ENCODE results near the gene TRIM37.

TRIM37 gene

GRCh38 chr17:59131131-59131530 lies 24.5 kb upstream of the TRIM37 start:
- H3F3A ChIP-seq (ENCODE audit: insufficient read depth, low read length), result no peaks in the 10 kb centered on the region
- H3K4me3 ChIP-seq (ENCODE audit: low read length), result no peak overlapping the region
- DNase-seq, result no peak
- H3K27ac ChIP-seq (ENCODE audit: low read length), result no peak overlapping the region
- TF ChIP-seq EZH2phosphoT487 (IDR thresholded peaks at IDR 0.05; ENCODE audit: low read length), result no peak
- no peak for TF ChIP-seq EZH2 (optimal IDR thresholded peaks at IDR 0.05; ENCODE audit: low read depth, low read length)
- no peak for TF ChIP-seq CTCF (IDR thresholded peaks at IDR 0.05; ENCODE audit: low read length)
- H3K27me3 ChIP-seq (replicated peaks; ENCODE audit: insufficient read depth, low read length), result no peaks in the 10 kb centered on the region
- peaks cover 62% of the 10 kb centered on the region for H3K79me2 ChIP-seq (ENCODE audit: low read length)
- H3K9me3 ChIP-seq (replicated peaks; ENCODE audit: insufficient read depth, low read length), result no peaks in the 10 kb centered on the region
- no peaks in the 10 kb centered on the region for H3K4me1 ChIP-seq (ENCODE audit: low read length)
- no peak overlapping the region for H2AFZ ChIP-seq (ENCODE audit: low read length)
- H3K9ac ChIP-seq (ENCODE audit: low read length), result no peak overlapping the region
- H4K20me1 ChIP-seq (ENCODE audit: insufficient read depth, low read length), result no peaks in the 10 kb centered on the region
- H3K36me3 ChIP-seq (replicated peaks; ENCODE audit: insufficient read depth, low read length), result no peaks in the 10 kb centered on the region
- H3K4me2 ChIP-seq (ENCODE audit: low read depth, low read length), result no peak overlapping the region
- no peaks in the 10 kb centered on the region for H3K9me2 ChIP-seq (replicated peaks; ENCODE audit: insufficient read depth, low read length)

- TF ChIP-seq EZH2phosphoT487 (IDR thresholded peaks at IDR 0.05; ENCODE audit: low read length) (no peak), EZH2 (optimal IDR thresholded peaks at IDR 0.05; ENCODE audit: low read depth, low read length) (no peak), CTCF (IDR thresholded peaks at IDR 0.05; ENCODE audit: low read length) (no peak)
- Histone ChIP-seq H3K27ac (ENCODE audit: low read length) (no peak overlapping the region), H3K4me3 (ENCODE audit: low read length) (no peak overlapping the region), H3K9me3 (replicated peaks; ENCODE audit: insufficient read depth, low read length) (no peaks in the 10 kb centered on the region), H3K4me2 (ENCODE audit: low read depth, low read length) (no peak overlapping the region), H3F3A (ENCODE audit: insufficient read depth, low read length) (no peaks in the 10 kb centered on the region), H3K27me3 (replicated peaks; ENCODE audit: insufficient read depth, low read length) (no peaks in the 10 kb centered on the region), H3K9me2 (replicated peaks; ENCODE audit: insufficient read depth, low read length) (no peaks in the 10 kb centered on the region), H3K9ac (ENCODE audit: low read length) (no peak overlapping the region), H3K79me2 (ENCODE audit: low read length) (peaks cover 50% of the 10 kb centered on the region), H3K36me3 (replicated peaks; ENCODE audit: insufficient read depth, low read length) (no peaks in the 10 kb centered on the region), H4K20me1 (ENCODE audit: insufficient read depth, low read length) (no peaks in the 10 kb centered on the region), H2AFZ (ENCODE audit: low read length) (no peak overlapping the region), H3K4me1 (ENCODE audit: low read length) (no peaks in the 10 kb centered on the region)
- DNase-seq, result no peak
Observed at GRCh38 chr17:59129814-59130213, 23.1 kb upstream of the TRIM37 start.

DNA sequence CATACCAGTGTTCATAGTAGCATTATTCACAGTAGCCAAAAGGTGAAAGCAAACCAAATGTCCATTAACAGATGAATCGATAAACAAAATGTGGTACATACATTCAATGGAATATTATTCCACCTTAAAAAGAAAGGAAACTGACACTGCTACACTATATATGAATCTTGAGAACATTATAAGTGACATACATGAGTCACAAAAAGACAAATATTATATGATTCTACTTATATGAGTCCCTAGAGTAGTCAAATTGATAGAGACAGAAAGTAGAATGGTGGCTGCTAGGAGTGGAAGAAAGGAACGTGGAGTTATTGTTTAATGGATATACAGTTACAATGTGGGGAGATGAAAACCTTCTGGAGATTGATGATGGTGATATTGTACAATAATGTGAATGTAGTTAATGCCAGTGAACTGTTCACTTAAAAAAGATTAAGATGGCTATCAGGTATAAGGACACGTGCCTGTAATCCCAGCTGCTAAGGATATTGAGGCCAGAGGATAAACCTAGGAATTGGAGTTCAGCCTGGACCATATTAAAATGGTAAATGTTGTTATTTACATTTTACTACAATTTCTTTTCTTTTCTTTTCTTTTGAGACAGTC lies 20.2 kb upstream of the TRIM37 start:
- no peaks in the 10 kb centered on the region for H3K9me2 ChIP-seq (replicated peaks; ENCODE audit: insufficient read depth, low read length)
- peaks cover 34% of the 10 kb centered on the region for H3K79me2 ChIP-seq (ENCODE audit: low read length)
- no peaks in the 10 kb centered on the region for H3K27me3 ChIP-seq (replicated peaks; ENCODE audit: insufficient read depth, low read length)
- TF ChIP-seq EZH2phosphoT487 (IDR thresholded peaks at IDR 0.05; ENCODE audit: low read length) (no peak), CTCF (IDR thresholded peaks at IDR 0.05; ENCODE audit: low read length) (no peak), EZH2 (optimal IDR thresholded peaks at IDR 0.05; ENCODE audit: low read depth, low read length) (no peak)
- H3K36me3 ChIP-seq (replicated peaks; ENCODE audit: insufficient read depth, low read length), result no peaks in the 10 kb centered on the region
- H3K9me3 ChIP-seq (replicated peaks; ENCODE audit: insufficient read depth, low read length), result no peaks in the 10 kb centered on the region
- no peaks in the 10 kb centered on the region for H3F3A ChIP-seq (ENCODE audit: insufficient read depth, low read length)
- H4K20me1 ChIP-seq (ENCODE audit: insufficient read depth, low read length), result no peaks in the 10 kb centered on the region
- H3K4me3 ChIP-seq (ENCODE audit: low read length), result no peak overlapping the region
- H3K4me1 ChIP-seq (ENCODE audit: low read length), result no peaks in the 10 kb centered on the region
- no peak for DNase-seq
- H3K4me2 ChIP-seq (ENCODE audit: low read depth, low read length), result no peak overlapping the region
- H2AFZ ChIP-seq (ENCODE audit: low read length), result no peak overlapping the region
- H3K9ac ChIP-seq (ENCODE audit: low read length), result no peak overlapping the region
- no peak overlapping the region for H3K27ac ChIP-seq (ENCODE audit: low read length)

All from MM.1S (cell line).